NCI-H1048 (cell line): ENCODE measurements around the gene GATC.

ENCODE experiments used
- DNase-seq: peaks from one replicate; lab custom pipeline; 2025; lab: John Stamatoyannopoulos, UW

The GATC gene

GRCh38 chr12:120445911-120446843 is at the start of gene GATC, which contains the start of gene TRIAP1:
GATC (plus strand) TSS chr12:120446444; CDS start chr12:120446481, 37 bp downstream.
TRIAP1 (minus strand) TSS chr12:120446384; CDS start chr12:120446372, 12 bp downstream.
- peak; percentile 18 for DNase-seq

- DNase-seq = no peak
These were observed 48.3 kb upstream of the GATC start for GRCh38 chr12:120397824-120398540.

- no peak for DNase-seq
These were observed 46.7 kb upstream of the GATC start for GRCh38 chr12:120399531-120399930.

- no peak for DNase-seq
These were observed 44.0 kb upstream of the GATC start for GRCh38 chr12:120402217-120402616.

- no peak for DNase-seq
These were observed 42.4 kb upstream of the GATC start for GRCh38 chr12:120403869-120404268.

- no peak for DNase-seq
These were observed 42.0 kb upstream of the GATC start for GRCh38 chr12:120404271-120404670.

GRCh38 chr12:120406069-120406468 is 40.2 kb upstream of the GATC start:
- no peak for DNase-seq

- DNase-seq = no peak
These were observed 39.7 kb upstream of the GATC start for GRCh38 chr12:120406553-120406952.

- DNase-seq = no peak
These were observed 37.5 kb upstream of the GATC start for GRCh38 chr12:120408771-120409170.

GRCh38 chr12:120412421-120412820 is 33.8 kb upstream of the GATC start:
- DNase-seq = no peak

GRCh38 chr12:120413901-120414695 is 32.1 kb upstream of the GATC start:
- no peak for DNase-seq

- DNase-seq = no peak
These were observed 29.6 kb upstream of the GATC start for GRCh38 chr12:120416490-120417216.

- DNase-seq = no peak
These were observed 28.2 kb upstream of the GATC start for GRCh38 chr12:120417917-120418580.

- DNase-seq = no peak
These were observed 24.5 kb upstream of the GATC start for GRCh38 chr12:120421701-120422100.

- no peak for DNase-seq
These were observed 23.3 kb upstream of the GATC start for GRCh38 chr12:120422892-120423456.

- no peak for DNase-seq
These were observed 20.4 kb upstream of the GATC start for GRCh38 chr12:120425797-120426196.

- DNase-seq = no peak
These were observed 17.5 kb upstream of the GATC start for GRCh38 chr12:120428597-120429229.

- DNase-seq = no peak
These were observed 16.9 kb upstream of the GATC start for GRCh38 chr12:120429368-120429767.

- DNase-seq = no peak
These were observed 13.3 kb upstream of the GATC start for GRCh38 chr12:120432772-120433525.
